Esophagus squamous epithelium (tissue), 5 donors: ENCODE measurements around the gene ADAMTSL3. TPM values are rescaled to one million over a fixed set of nuclear protein-coding genes. Genes with fewer than 3 reads are reported as not detected.

ENCODE experiments used
- DNase-seq: peaks from one replicate; lab custom pipeline; 2025; lab: John Stamatoyannopoulos, UW
- H3K27ac ChIP-seq, 4 donors: fragments of 200-600 bp; sonication (generic); one replicate each; pipeline ENCODE4 v1.5.1; 2016 to 2019; ENCODE audit warnings: mild to moderate bottlenecking in 1 of 4
- H3K27me3 ChIP-seq, 4 donors: fragments of 200-600 bp; sonication (generic); 1 replicate in 3 of 4; 2 replicates in 1 of 4; pipeline versions ENCODE4 v1.5.1 to v1.6.0; 2017 to 2021; ENCODE audit warnings: antibody characterized with exemption in 1 of 4
- H3K36me3 ChIP-seq, 3 donors: fragments of 200-600 bp; sonication (generic); one replicate each; pipeline ENCODE4 v1.5.1; 2016 to 2019
- H3K4me1 ChIP-seq, 3 donors: fragments of 200-600 bp; sonication (generic); one replicate each; pipeline ENCODE4 v1.5.1; 2017 to 2019
- H3K4me3 ChIP-seq, 4 donors: fragments of 200-600 bp; sonication (generic); 1 replicate in 3 of 4; 2 replicates in 1 of 4; pipeline ENCODE4 v1.5.1; 2016 to 2019; ENCODE audit warnings: mild to moderate bottlenecking in 2 of 4, moderate library complexity in 1 of 4
- H3K9me3 ChIP-seq, 3 donors: fragments of 200-600 bp; sonication (generic); one replicate each; pipeline ENCODE4 v1.5.1; 2016 to 2019
- POLR2A ChIP-seq, 4 donors: fragments of 450-650 bp; IDR thresholded peaks; one replicate each; pipeline ENCODE4 v1.6.1; 2017; ENCODE audit warnings: antibody characterized with exemption in 4 of 4, mild to moderate bottlenecking in 4 of 4, moderate library complexity in 3 of 4
- WGBS, 2 donors: methylation state at CpG; one replicate each; pipeline ENCODE4 v1.1.5; 2018; 5-methylcytosine and 5-hydroxymethylcytosine counted together
- intact Hi-C: fragments of 100-400 bp; cut with DNase I; formaldehyde crosslinking; loops from one replicate; pipeline ENCODE4 v1.15.0; 2022
- total RNA-seq, 4 donors: library from RNA; depleted of rRNA; stranded (reverse); fragments of >200 nt; gene quantifications; one replicate each; pipeline ENCODE4 v1.1.0, GENCODE V29; 2016
- TF ChIP-seq, protein P1 (sequence below), 6 experiments: fragments of 450-650 bp in 4 of 6; fragments of 200-600 bp in 2 of 6; sonication (generic) in 2 of 6; IDR thresholded peaks; one replicate each; pipeline ENCODE4 v1.5.1; 2016 to 2019; ENCODE audit warnings: antibody characterized with exemption in 6 of 6, mild to moderate bottlenecking in 4 of 6, moderate library complexity in 4 of 6
- donor health status: DM: yes; HTN: yes; CAD: no.

The ADAMTSL3 gene
- total RNA-seq, 4 donors from 2014 or later, result 0.11 to 3.2 (median 0.79) TPM

DNA sequence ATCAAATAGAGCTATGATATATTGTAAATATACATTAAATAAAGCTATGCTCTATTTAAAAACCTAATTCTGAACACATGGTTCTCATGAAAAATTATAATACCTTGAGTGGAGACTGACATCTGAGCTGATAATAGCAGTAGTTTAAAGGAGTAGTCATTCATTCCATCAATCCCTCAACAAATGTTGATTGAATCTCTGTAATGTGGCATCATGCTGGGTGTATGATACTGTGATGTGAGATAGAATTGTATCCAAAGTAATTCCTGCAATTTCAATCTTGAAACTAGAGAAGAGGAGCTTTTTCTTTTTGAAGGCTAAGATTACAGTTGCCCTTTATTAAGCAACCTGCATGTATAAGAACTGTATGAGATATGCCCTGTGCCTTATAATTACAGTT, 63.1 kb downstream of the ADAMTSL3 start:
- no peaks in the 10 kb centered on the region for H3K36me3 ChIP-seq
- no peaks in the 10 kb centered on the region for H3K9me3 ChIP-seq
- no peaks in the 10 kb centered on the region for H3K27me3 ChIP-seq
- H3K4me3 ChIP-seq, result no peak overlapping the region
- TF ChIP-seq, protein P1, sequence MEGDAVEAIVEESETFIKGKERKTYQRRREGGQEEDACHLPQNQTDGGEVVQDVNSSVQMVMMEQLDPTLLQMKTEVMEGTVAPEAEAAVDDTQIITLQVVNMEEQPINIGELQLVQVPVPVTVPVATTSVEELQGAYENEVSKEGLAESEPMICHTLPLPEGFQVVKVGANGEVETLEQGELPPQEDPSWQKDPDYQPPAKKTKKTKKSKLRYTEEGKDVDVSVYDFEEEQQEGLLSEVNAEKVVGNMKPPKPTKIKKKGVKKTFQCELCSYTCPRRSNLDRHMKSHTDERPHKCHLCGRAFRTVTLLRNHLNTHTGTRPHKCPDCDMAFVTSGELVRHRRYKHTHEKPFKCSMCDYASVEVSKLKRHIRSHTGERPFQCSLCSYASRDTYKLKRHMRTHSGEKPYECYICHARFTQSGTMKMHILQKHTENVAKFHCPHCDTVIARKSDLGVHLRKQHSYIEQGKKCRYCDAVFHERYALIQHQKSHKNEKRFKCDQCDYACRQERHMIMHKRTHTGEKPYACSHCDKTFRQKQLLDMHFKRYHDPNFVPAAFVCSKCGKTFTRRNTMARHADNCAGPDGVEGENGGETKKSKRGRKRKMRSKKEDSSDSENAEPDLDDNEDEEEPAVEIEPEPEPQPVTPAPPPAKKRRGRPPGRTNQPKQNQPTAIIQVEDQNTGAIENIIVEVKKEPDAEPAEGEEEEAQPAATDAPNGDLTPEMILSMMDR (IDR thresholded peaks at IDR 0.05), result no peak
- TF ChIP-seq POLR2A (IDR thresholded peaks at IDR 0.05), result no peak
- no peak for DNase-seq
- no peak overlapping the region for H3K27ac ChIP-seq
- intact Hi-C loops, result no loop called here
- no peaks in the 10 kb centered on the region for H3K4me1 ChIP-seq

DNA sequence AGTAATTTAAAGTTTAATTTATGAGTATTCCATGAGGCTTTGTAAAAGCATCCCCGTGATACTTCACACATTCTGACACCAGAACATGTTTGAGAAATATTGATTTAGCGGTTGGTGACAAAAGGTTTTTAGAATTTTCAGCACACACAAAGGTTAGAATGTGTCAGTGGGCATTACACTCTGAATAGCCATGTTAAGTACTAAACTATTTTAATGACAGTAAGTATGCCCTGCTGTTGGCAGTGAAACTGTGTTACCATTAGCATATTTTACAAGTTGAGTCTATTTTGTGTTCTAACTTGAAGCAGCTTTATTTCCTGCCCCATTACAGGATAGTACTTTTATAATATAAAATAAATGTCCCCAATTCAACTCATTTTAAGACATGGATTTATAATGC, 66.5 kb downstream of the ADAMTSL3 start:
- no peak overlapping the region for H3K4me3 ChIP-seq
- H3K36me3 ChIP-seq, result no peaks in the 10 kb centered on the region
- TF ChIP-seq POLR2A (IDR thresholded peaks at IDR 0.05), result no peak
- TF ChIP-seq, protein P1 (IDR thresholded peaks at IDR 0.05), result no peak
- no peak overlapping the region for H3K27ac ChIP-seq
- no peaks in the 10 kb centered on the region for H3K27me3 ChIP-seq
- DNase-seq, result no peak
- H3K4me1 ChIP-seq, result no peaks in the 10 kb centered on the region
- H3K9me3 ChIP-seq, result no peaks in the 10 kb centered on the region
- WGBS, 2 donors, result 51 to 77% methylated on average over 2 of the region's 2 CpGs
- intact Hi-C loops, result no loop called here

DNA sequence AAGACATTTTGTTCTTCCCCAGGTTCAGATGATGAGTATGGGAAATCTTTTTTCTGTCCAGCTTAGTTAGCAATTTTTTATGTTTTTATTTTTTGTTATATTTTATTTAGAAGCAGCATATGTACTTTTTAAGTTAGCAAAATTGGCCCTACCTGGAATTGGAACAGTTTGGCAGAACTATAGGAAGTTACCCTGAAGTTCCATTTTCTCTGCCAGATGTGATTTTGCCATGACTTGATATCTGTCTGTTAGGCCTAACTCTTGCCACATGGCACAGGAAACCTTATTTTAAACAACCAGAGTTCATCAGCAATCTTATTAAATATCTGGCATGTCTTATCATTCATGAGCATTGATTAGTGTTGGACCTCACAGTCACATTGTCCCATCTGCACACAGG, 67.1 kb downstream of the ADAMTSL3 start:
- intact Hi-C loops, result no loop called here
- no peak overlapping the region for H3K4me3 ChIP-seq
- no peak for DNase-seq
- H3K36me3 ChIP-seq, result no peaks in the 10 kb centered on the region
- H3K27ac ChIP-seq, result no peak overlapping the region
- H3K4me1 ChIP-seq, result no peaks in the 10 kb centered on the region
- no peaks in the 10 kb centered on the region for H3K27me3 ChIP-seq
- TF ChIP-seq, protein P1 (IDR thresholded peaks at IDR 0.05), result no peak
- no peak for TF ChIP-seq POLR2A (IDR thresholded peaks at IDR 0.05)
- H3K9me3 ChIP-seq, result no peaks in the 10 kb centered on the region

DNA sequence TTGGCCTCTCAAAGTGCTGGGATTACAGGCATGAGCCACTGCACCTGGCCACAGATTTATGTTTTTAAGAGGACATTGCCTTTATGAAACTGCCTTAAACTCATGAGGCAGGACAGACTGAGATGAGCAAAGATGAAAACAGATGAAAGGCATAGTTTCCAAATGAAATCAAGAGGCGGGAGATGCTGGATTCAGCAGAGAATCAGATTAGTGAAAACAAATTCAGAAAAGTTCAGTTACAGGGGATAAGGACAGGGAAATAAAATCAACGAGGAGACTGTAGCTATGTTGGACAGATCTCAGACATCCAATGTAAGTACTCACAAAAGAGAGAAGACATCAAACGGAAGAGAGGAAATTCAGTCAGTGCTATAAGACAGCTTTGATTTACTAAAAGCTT, 68.1 kb downstream of the ADAMTSL3 start:
- Histone ChIP-seq H3K27me3 (no peaks in the 10 kb centered on the region), H3K4me1 (no peaks in the 10 kb centered on the region), H3K4me3 (no peak overlapping the region), H3K27ac (no peak overlapping the region), H3K9me3 (no peaks in the 10 kb centered on the region), H3K36me3 (no peaks in the 10 kb centered on the region)
- DNase-seq, result no peak
- intact Hi-C loops, result no loop called here
- TF ChIP-seq, protein P1 (IDR thresholded peaks at IDR 0.05), result no peak
- TF ChIP-seq POLR2A (IDR thresholded peaks at IDR 0.05), result no peak
- 57 to 66% methylated on average over 3 of the region's 3 CpGs for WGBS, 2 donors

DNA sequence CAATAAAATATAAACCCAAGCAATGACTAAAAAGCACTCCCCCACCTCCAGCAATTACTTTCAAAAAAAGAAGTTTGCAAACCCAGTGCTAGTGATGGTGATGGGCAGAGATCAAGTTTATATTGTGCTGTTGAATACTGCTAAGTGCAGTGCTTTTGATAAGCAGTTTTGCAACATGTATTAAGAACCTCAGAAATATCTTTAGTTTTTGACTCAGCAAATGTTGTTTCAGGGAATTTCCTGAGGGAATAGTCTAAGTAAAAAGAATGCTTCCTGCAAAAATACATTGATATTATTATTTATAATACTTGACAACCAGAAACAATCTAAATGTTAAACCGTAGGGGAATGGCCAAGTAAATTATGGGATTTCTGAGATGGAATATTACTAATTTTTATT, 69.3 kb downstream of the ADAMTSL3 start:
- Histone ChIP-seq H3K36me3 (no peaks in the 10 kb centered on the region), H3K4me3 (no peak overlapping the region), H3K4me1 (no peaks in the 10 kb centered on the region), H3K27me3 (no peaks in the 10 kb centered on the region), H3K27ac (no peak overlapping the region), H3K9me3 (no peaks in the 10 kb centered on the region)
- DNase-seq, result no peak
- intact Hi-C loops, result no loop called here
- WGBS, 2 donors, result 24 to 36% methylated on average over 1 of the region's 1 CpG
- TF ChIP-seq POLR2A (IDR thresholded peaks at IDR 0.05), result no peak
- TF ChIP-seq, protein P1 (IDR thresholded peaks at IDR 0.05), result no peak
